ENCODE measurements around the gene TERT.

DNA sequence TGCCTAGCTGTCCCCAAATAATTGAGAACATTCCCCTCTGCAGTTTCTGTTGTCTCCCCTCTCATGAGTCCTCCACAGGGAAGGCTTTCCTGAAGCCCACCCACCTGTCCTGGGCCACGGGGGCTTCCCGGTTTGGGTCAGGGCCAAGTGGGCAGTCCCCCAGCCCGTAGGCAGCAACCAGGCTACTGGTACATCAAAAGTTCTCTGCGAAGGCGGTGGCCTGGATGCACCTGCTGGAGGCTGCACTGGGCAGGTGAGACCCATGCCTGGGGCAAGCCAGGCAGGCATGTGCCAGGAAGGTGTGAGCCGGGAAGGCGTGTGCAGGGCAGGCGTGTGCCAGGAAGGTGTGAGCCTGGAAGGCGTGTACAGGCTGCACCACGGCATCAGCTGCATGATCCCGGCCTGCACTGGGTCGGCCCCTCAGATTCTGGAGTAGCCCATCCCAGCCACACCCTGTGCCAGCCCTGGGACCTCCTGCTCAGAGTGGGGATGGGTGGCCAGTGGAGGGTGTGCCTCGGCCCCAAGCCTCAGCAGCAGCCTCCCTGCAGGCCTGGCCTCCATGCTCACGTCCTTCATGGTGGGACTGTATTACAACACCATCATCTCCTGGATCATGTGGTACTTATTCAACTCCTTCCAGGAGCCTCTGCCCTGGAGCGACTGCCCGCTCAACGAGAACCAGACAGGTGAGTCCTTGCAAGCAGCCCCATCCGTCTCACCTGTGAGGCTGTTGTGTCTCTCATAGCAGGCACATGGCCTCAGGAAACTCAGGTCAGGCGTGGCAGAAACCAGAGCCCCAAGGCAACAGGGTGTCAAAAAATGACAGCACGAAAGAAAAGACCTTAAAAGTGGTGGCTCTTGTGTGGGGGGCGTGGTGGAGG, 84.7 kb downstream of the TERT start:
- TF ChIP-seq POLR2A (IDR thresholded peaks at IDR 0.05) (no peak), EP300 (IDR thresholded peaks at IDR 0.05; ENCODE audit: low read depth) (no peak)
- TF ChIP-seq, protein P1, sequence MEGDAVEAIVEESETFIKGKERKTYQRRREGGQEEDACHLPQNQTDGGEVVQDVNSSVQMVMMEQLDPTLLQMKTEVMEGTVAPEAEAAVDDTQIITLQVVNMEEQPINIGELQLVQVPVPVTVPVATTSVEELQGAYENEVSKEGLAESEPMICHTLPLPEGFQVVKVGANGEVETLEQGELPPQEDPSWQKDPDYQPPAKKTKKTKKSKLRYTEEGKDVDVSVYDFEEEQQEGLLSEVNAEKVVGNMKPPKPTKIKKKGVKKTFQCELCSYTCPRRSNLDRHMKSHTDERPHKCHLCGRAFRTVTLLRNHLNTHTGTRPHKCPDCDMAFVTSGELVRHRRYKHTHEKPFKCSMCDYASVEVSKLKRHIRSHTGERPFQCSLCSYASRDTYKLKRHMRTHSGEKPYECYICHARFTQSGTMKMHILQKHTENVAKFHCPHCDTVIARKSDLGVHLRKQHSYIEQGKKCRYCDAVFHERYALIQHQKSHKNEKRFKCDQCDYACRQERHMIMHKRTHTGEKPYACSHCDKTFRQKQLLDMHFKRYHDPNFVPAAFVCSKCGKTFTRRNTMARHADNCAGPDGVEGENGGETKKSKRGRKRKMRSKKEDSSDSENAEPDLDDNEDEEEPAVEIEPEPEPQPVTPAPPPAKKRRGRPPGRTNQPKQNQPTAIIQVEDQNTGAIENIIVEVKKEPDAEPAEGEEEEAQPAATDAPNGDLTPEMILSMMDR (IDR thresholded peaks at IDR 0.05) = no peak
